ENCODE data around the gene SLC66A3.

Gene SLC66A3

GRCh38 chr2:11140492-11140891 is 14.8 kb upstream of the SLC66A3 start:
- FAIRE-seq: no peak

GRCh38 chr2:11141319-11141718 is 13.9 kb upstream of the SLC66A3 start:
- no peak for FAIRE-seq

- no peak for FAIRE-seq
These were observed 12.9 kb upstream of the SLC66A3 start for GRCh38 chr2:11142330-11142729.

GRCh38 chr2:11142987-11143386 is 12.3 kb upstream of the SLC66A3 start:
- no peak for FAIRE-seq

- FAIRE-seq: no peak
These were observed 11.1 kb upstream of the SLC66A3 start for GRCh38 chr2:11144077-11144737.

GRCh38 chr2:11144738-11145079 is 10.6 kb upstream of the SLC66A3 start:
- FAIRE-seq: no peak

GRCh38 chr2:11145350-11145749 is 9.9 kb upstream of the SLC66A3 start:
- FAIRE-seq: no peak

GRCh38 chr2:11146076-11146475 is 9.2 kb upstream of the SLC66A3 start:
- FAIRE-seq: no peak

- no peak for FAIRE-seq
These were observed 8.0 kb upstream of the SLC66A3 start for GRCh38 chr2:11147263-11147662.

- FAIRE-seq: no peak
These were observed 2.7 kb upstream of the SLC66A3 start for GRCh38 chr2:11152591-11152990.

GRCh38 chr2:11154016-11154922 is 998 bp upstream of the SLC66A3 start:
- no peak for FAIRE-seq

GRCh38 chr2:11154923-11155380 is 315 bp upstream of the SLC66A3 start:
- FAIRE-seq: no peak

- no peak for FAIRE-seq
These were observed 1.3 kb downstream of the SLC66A3 start for GRCh38 chr2:11156396-11157075.

- no peak for FAIRE-seq
These were observed 2.0 kb downstream of the SLC66A3 start for GRCh38 chr2:11157296-11157695.

GRCh38 chr2:11157731-11158130 is 2.5 kb downstream of the SLC66A3 start:
- no peak for FAIRE-seq

GRCh38 chr2:11158916-11159573 is 3.8 kb downstream of the SLC66A3 start:
- no peak for FAIRE-seq

GRCh38 chr2:11159574-11160170 is 4.4 kb downstream of the SLC66A3 start:
- FAIRE-seq: no peak

- FAIRE-seq: no peak
These were observed 5.0 kb downstream of the SLC66A3 start for GRCh38 chr2:11160256-11160655.

- FAIRE-seq: no peak
These were observed 5.6 kb downstream of the SLC66A3 start for GRCh38 chr2:11160731-11161455.

- no peak for FAIRE-seq
These were observed 6.5 kb downstream of the SLC66A3 start for GRCh38 chr2:11161747-11162146.

GRCh38 chr2:11163439-11164317 is 8.4 kb downstream of the SLC66A3 start:
- no peak for FAIRE-seq
